ENCODE measurements around the gene BCL2A1.

- TF ChIP-seq CTCF (IDR thresholded peaks at IDR 0.05 in 2 of 3, conservative IDR thresholded peaks at IDR 0.05 in 1 of 3; ENCODE audit: control insufficient read depth in 2 of 3, extremely low read depth in 1 of 3, insufficient read depth in 1 of 3, low read depth in 3 of 3, low read length in 3 of 3): no peak
- TF ChIP-seq EZH2 (IDR thresholded peaks at IDR 0.05; ENCODE audit: borderline replicate concordance, control insufficient read depth, low read depth, low read length): no peak
- TF ChIP-seq PBX3 (IDR thresholded peaks at IDR 0.05; ENCODE audit: insufficient replicate concordance, low read depth, low read length): no peak
- no peak for TF ChIP-seq POLR2A (IDR thresholded peaks at IDR 0.05; ENCODE audit: low read depth, low read length)
- TF ChIP-seq TBL1XR1 (IDR thresholded peaks at IDR 0.05; ENCODE audit: low read depth, low read length): no peak
- no peak for TF ChIP-seq HCFC1 (IDR thresholded peaks at IDR 0.05; ENCODE audit: low read length)
- TF ChIP-seq RCOR1 (conservative IDR thresholded peaks at IDR 0.05; ENCODE audit: low read depth, low read length): no peak
- TF ChIP-seq CHD2 (IDR thresholded peaks at IDR 0.05; ENCODE audit: borderline replicate concordance, low read depth, low read length): no peak
- no peak for TF ChIP-seq BHLHE40 (IDR thresholded peaks at IDR 0.05; ENCODE audit: borderline replicate concordance in 1 of 2, low read depth in 2 of 2, low read length in 1 of 2)
- no peak for TF ChIP-seq TAF1 (IDR thresholded peaks at IDR 0.05; ENCODE audit: borderline replicate concordance, low read depth, low read length)
These were observed 17.0 kb downstream of the BCL2A1 start for GRCh38 chr15:79953951-79954444.

Data from GM12878 (cell line).